ENCODE measurements around the gene RNF141.

Gene RNF141, protein sequence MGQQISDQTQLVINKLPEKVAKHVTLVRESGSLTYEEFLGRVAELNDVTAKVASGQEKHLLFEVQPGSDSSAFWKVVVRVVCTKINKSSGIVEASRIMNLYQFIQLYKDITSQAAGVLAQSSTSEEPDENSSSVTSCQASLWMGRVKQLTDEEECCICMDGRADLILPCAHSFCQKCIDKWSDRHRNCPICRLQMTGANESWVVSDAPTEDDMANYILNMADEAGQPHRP

GRCh38 chr11:10540915-10541560, at the start of gene RNF141:
RNF141 (minus strand) TSS chr11:10541187; CDS start chr11:10534158, 7,029 bp downstream.
- TF ChIP-seq, protein P1, sequence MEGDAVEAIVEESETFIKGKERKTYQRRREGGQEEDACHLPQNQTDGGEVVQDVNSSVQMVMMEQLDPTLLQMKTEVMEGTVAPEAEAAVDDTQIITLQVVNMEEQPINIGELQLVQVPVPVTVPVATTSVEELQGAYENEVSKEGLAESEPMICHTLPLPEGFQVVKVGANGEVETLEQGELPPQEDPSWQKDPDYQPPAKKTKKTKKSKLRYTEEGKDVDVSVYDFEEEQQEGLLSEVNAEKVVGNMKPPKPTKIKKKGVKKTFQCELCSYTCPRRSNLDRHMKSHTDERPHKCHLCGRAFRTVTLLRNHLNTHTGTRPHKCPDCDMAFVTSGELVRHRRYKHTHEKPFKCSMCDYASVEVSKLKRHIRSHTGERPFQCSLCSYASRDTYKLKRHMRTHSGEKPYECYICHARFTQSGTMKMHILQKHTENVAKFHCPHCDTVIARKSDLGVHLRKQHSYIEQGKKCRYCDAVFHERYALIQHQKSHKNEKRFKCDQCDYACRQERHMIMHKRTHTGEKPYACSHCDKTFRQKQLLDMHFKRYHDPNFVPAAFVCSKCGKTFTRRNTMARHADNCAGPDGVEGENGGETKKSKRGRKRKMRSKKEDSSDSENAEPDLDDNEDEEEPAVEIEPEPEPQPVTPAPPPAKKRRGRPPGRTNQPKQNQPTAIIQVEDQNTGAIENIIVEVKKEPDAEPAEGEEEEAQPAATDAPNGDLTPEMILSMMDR (IDR thresholded peaks at IDR 0.05; ENCODE audit: control extremely low read depth, extremely low read depth, low read depth, missing control alignments) = peak; percentile 95
- ChIA-PET CTCF (interaction anchor here (0.7 to 5.7 kb wide), 58 partner anchors 9 to 252 kb away, joined by 3 to 47 read pairs (median 5); partner anchors contain the start of genes AMPD3 and LYVE1), POLR2A (interaction anchor here (0.6 to 1.0 kb wide), 2 partner anchors 210 to 269 kb away, joined by 3 read pairs; partner anchors contain the start of gene CTR9)
- DNase-seq (ENCODE audit: extremely low spot score) = peak; percentile 98

DNA sequence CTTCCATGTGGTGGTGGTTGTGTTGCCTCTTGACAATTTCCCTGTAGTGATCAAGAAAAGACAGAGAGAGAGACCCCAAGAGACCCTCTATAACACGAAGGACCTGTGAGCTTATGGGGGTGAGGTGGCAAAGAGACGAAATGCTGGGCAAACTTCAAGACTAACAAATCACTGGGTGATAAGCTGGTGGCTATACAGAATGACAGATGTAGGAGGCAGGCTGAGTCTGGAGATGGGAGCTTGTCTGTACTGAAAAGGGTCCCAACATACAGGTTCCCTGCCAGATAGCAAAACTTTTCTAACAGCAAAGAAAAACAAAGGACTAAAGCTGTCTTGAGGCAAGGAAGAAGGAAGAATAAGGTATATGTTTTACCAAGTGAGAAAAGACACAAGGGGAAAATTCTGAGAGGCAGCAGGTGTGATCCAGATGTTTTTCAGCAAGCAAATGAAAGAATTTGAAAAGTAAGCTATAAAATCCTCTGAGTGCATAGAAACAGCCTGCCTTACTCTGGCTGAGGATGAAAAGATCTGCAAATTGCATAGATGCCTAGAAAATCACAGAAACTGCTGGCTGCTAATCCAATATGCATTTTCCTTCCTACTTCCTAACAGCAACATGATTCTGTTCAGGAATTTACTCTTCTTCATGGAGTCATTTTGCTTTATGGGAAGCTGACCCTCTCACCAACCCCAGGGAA, 49.4 kb upstream of the RNF141 start:
- DNase-seq (ENCODE audit: extremely low spot score) = no peak
- POLR2A ChIA-PET = no interaction called here
- CTCF ChIA-PET = interaction anchor here (0.9 kb wide), 2 partner anchors 19 to 49 kb away, joined by 3 to 5 read pairs; partner anchors contain the start of gene RNF141
- TF ChIP-seq, protein P1 (IDR thresholded peaks at IDR 0.05; ENCODE audit: control extremely low read depth, extremely low read depth, low read depth, missing control alignments) = no peak

GRCh38 chr11:10588904-10589303, 47.9 kb upstream of the RNF141 start:
- ChIA-PET CTCF (interaction anchor here (1.3 to 1.9 kb wide), 4 partner anchors 13 to 65 kb away, joined by 3 to 6 read pairs (median 4); no protein-coding TSS in a partner anchor), POLR2A (no interaction called here)
- TF ChIP-seq, protein P1 (IDR thresholded peaks at IDR 0.05; ENCODE audit: control extremely low read depth, extremely low read depth, low read depth, missing control alignments) = no peak
- DNase-seq (ENCODE audit: extremely low spot score) = no peak

- CTCF ChIA-PET = interaction anchor here (1.9 kb wide), 2 partner anchors 12 to 66 kb away, joined by 5 to 6 read pairs; no protein-coding TSS in a partner anchor
Measured at GRCh38 chr11:10587995-10588394, 47.0 kb upstream of the RNF141 start.

DNA sequence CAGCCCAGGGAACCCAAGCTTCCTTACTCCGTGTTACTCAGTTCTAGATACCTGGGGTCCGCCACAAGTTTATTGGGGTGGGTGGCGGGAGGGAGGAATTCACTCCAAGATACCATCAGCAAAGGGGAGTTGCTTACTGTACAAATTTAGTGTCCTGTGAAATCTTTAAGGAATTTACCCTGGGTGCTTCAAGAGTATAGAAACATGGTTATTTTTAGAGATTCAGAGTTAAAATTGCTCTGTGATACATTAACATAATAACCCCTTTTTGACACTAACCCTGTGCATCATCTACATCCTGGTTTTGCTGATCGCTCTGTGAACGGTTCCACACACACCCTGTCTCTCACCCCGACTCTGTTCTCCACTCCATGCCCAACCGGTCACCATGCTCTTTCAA, 46.4 kb upstream of the RNF141 start:
- CTCF ChIA-PET = interaction anchor here (1.9 kb wide), 1 partner anchor 11 kb away, joined by 6 read pairs; no protein-coding TSS in a partner anchor
- POLR2A ChIA-PET = no interaction called here
- TF ChIP-seq, protein P1 (IDR thresholded peaks at IDR 0.05; ENCODE audit: control extremely low read depth, extremely low read depth, low read depth, missing control alignments) = no peak
- DNase-seq (ENCODE audit: extremely low spot score) = no peak

More at GRCh38 chr11:10587995-10588394, 47.0 kb upstream of the RNF141 start:
- TF ChIP-seq, protein P1 (IDR thresholded peaks at IDR 0.05; ENCODE audit: control extremely low read depth, extremely low read depth, low read depth, missing control alignments) = no peak
- DNase-seq (ENCODE audit: extremely low spot score) = no peak
- POLR2A ChIA-PET = no interaction called here

DNA sequence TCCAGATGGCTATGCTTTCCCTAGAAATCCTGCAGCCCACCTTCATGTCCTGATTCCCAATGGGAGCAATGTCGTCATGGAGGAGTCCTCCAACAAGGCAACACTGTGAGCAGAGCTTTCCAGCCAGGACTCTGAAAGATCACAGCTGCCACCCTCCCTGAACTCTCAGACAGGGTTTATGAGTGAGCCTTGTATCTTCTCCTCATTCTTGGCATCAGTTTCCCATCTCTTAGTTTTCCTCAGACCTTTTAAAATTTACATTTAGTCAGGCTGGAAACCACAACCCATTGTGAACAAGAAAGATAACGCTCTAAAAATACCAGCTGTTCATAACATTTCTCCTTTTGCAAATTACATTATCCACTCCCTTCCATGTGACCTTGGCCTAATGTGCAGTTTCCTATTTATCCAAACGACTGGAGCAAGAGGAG, 43.1 kb upstream of the RNF141 start:
- TF ChIP-seq, protein P1 (IDR thresholded peaks at IDR 0.05; ENCODE audit: control extremely low read depth, extremely low read depth, low read depth, missing control alignments) = no peak
- ChIA-PET POLR2A (no interaction called here), CTCF (interaction anchor here (0.8 to 1.6 kb wide), 4 partner anchors 9 to 43 kb away, joined by 3 to 9 read pairs (median 4); partner anchors contain the start of gene RNF141)
- no peak for DNase-seq (ENCODE audit: extremely low spot score)

All from GM10248 (cell line).